Inflammatory macrophage treated with lipopolysaccharide for 4 hours (primary cell): ENCODE results near the gene AIM2.

ENCODE experiments used
- DNase-seq: peaks from one replicate; pipeline ENCODE4 v3.0.0-alpha.2; 2020

Gene AIM2

DNA sequence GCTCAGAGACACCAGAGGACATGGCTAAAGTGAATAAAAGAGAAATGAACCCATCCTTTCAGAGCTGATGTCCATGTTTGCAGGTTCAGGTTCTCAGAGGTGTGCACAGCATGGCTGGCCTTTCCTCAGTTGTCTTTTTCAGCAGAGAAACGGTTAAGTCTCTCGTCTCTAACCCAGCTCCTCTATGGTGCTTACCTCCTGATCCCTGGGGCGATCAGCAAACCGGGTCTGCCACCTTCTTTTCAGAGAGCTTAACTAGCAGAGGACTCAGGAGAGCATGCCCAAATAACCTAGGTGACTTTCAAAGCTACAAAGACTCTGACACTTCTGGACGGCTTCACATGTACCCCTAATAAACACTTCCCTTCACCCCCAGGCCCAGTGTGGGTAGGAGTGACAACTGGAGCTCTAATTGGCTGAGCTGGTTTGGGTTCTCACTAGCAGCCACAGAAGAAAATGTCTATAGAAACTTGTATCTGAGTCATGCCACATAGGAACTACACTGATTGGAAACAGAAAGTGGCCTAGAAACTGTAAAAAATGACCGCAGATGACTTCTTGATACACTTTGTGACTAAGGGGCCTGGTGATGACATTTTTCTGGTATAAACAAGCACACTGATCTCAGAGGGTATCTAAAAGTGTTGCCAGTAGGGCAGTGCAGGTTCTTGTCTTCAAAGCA lies at the start of gene AIM2:
Gene AIM2 (minus strand): TSS at position 329 of the 682 bp plus-strand sequence. CDS start 3,267 bp downstream, outside the sequence.
- peak; percentile 97 for DNase-seq

DNA sequence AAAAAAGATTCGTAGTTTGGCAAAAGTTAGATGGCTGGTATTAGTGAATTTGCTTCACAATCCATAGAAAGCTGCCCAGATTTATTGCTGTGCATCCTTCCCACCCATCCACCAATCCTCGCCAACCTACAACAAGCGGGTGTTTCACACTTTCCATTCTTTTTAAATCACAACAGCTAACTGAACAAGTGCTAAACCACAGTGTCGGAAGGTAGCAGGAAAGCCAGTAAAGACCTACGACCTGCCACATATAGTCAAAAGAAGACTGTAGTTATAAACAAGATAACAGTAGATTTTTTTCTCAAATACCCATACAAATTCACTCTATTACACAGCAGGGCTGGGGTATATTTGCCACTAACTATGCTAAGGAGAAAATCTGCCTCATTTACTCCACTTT lies 47.0 kb upstream of the AIM2 start:
- no peak for DNase-seq

DNA sequence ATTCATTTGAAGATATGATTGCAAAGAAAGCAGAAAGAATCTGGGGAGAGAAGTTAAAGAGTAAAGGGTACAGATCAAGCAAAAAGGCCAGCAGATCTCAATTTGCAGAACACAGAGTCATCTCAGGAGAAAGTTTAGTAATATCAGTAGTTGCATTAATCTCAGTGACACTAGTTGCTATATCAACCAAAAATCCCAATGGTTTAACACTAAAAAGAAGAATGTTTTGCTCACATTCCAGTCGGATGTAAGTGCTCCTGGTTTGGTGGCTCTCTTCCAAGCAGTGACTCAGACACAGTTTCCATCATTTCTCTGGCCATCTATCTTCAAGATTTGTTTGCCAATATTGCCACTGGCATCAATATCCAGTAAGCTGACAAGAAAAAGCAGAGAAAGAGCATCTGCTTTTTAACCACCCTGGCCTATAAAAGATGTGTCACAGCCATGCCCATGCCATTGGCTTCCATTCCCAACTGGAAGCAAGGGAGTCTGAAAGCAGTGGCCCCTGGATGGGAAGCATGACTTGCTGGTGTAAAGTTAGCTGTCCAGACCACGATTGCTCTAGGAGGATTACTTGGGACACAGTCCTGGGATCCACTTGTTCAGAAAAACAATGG lies 45.5 kb upstream of the AIM2 start:
- no peak for DNase-seq

DNA sequence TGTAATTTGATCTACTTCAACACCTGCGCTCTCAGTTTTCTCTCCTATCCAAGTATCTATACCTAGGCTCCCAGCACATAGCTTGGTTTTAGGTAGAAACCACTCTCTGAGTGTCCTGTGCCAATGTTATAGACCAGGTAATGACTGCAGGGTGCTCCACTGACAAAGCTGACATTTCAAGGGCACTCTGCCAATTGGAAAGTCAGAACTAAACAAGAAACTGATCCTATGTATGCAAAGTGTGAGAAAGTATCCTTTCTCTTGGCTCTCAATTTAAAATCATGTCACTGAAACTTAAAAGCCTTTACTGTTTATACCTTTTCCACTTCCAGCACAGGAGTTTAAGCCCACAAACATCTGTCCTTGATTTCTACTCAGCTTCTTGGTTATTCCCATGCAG lies 45.0 kb upstream of the AIM2 start:
- no peak for DNase-seq

- DNase-seq: no peak
Observed at GRCh38 chr1:159120317-159120716, 43.8 kb upstream of the AIM2 start.

- DNase-seq: peak; percentile 88
Observed at GRCh38 chr1:159113596-159114433, 37.2 kb upstream of the AIM2 start.

DNA sequence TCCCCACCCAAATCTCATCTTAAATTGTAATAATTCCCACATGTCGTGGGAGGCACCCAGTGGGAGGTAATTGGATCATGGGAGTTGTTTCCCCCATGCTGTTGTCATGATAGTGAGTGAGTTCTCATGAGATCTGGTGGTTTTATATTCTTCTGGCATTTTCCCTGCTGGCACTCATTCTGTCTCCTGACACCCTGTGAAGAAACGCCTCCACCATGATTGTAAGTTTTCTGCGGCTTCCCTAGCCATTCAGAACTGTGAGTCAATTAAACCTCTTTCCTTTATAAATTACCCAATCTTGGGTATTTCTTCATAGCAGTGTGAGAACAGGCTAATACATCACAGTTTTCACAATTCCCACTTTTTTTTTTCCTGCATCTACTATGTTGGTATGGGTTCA lies 26.5 kb upstream of the AIM2 start:
- DNase-seq: peak; percentile 72

- DNase-seq: no peak
Observed at GRCh38 chr1:159100589-159100988, 24.0 kb upstream of the AIM2 start.

DNA sequence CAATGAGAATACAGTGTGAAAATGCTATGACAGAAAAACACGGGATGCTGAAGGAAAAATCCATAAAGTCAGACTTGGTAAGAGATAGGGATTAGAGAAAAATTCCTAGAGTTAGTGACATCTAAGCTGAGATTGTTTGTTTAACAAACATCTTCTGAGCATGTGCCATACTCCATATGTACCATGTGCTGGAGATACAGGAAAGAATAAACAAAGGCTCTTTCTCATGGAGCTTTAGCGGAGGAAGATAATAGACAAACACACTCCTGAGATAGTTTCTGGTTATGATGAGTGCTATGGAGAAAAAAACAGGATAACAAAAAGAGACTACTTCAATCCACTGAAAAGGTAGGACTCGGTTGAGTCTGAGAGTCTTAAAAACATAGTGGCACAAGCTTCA lies 22.0 kb upstream of the AIM2 start:
- DNase-seq: no peak

GRCh38 chr1:159092036-159092760 lies 15.6 kb upstream of the AIM2 start:
- DNase-seq: peak; percentile 88

DNA sequence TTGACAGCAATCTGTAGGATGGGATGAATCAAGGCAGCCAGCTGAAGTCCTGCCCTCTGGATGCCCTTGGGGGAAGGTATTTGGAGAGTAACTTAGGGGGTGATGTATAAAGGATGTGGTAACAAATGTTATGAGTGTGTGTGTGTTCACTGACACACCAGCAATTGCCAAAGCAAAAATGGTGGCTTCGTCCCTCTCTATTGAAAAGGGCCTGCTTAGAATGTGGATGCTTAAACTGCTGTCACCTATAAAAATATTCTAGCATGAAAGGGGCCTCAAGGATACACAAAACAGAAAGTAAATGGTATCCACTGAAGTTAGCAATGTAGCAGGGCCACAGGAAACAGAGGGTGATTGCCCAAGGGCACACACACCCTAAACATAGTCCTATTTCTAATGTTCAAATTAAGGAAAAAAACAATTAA lies 15.1 kb upstream of the AIM2 start:
- peak; percentile 72 for DNase-seq

- DNase-seq: no peak
Observed at GRCh38 chr1:159091180-159091560, 14.6 kb upstream of the AIM2 start.

- DNase-seq: peak; percentile 82
Observed at GRCh38 chr1:159090286-159091179, 14.0 kb upstream of the AIM2 start.

- peak; percentile 36 for DNase-seq
Observed at GRCh38 chr1:159089184-159089791, 12.7 kb upstream of the AIM2 start.

- peak; percentile 39 for DNase-seq
Observed at GRCh38 chr1:159088546-159089183, 12.1 kb upstream of the AIM2 start.

DNA sequence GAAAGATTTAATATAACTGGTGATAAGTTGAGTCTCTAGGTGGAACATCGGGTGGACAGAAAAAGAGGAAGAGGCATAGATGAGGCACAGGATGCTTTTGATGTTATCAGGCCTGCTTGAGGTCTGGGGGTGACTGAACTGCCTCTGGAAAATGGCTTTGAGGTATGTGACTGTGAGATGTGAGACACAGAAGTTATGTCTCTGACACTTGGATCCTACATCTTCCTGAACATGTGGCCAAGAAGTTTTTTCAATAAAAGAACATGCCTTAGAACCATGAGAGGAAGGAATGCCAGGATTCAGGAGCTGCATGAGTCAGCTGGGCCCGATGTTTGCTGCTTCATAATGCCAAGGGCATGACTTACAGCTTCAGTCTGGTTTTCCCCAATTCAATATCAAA lies 11.5 kb upstream of the AIM2 start:
- peak; percentile 33 for DNase-seq

GRCh38 chr1:159084867-159085266 lies 8.3 kb upstream of the AIM2 start:
- DNase-seq: peak; percentile 95

- peak; percentile 38 for DNase-seq
Observed at GRCh38 chr1:159084152-159084551, 7.6 kb upstream of the AIM2 start.

- DNase-seq: peak; percentile 68
Observed at GRCh38 chr1:159083013-159083412, 6.4 kb upstream of the AIM2 start.

GRCh38 chr1:159081626-159082025 lies 5.1 kb upstream of the AIM2 start:
- DNase-seq: no peak

- no peak for DNase-seq
Observed at GRCh38 chr1:159079525-159079924, 3.0 kb upstream of the AIM2 start.
